OCI-LY1 (cell line): ENCODE data around the gene NLN.

Experiments
- CTCF ChIP-seq: fragments of 200-600 bp; sonication (generic), shearing (Covaris generic); IDR thresholded peaks from 2 replicates; pipeline ENCODE4 v1.5.1; 2017; ENCODE audit warnings: mild to moderate bottlenecking, antibody characterized with exemption, low read length, moderate library complexity, mixed read lengths
- EZH2 ChIP-seq: fragments of 200-600 bp; sonication (generic), shearing (Covaris generic); IDR thresholded peaks from 2 replicates; pipeline ENCODE4 v1.8.0; 2017; ENCODE audit warnings: borderline replicate concordance, mixed run types, mild to moderate bottlenecking, antibody characterized with exemption, low read length, moderate library complexity, mixed read lengths

DNA sequence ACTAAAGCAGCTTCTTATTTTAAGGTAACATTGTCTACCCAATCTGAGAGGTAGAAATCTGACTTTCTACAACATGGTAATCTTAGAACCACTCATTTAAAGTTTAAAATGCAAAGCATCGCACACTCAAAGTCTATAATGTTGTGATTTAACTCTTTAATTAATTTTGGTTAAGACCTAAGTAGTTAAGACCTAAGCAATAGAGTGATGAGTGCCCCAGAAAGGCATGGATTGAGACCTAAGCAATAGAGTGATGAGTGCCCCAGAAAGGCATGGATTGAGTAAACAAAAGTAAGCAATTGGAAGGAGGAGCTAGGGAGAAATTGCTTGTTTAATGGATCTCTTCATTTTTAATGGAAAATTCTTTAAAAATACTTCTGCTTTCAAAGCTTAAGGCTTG is 86.8 kb downstream of the NLN start:
- TF ChIP-seq CTCF: no peak
- no peak for TF ChIP-seq EZH2
